LNCaP clone FGC (cell line): ENCODE data around the gene GSPT2.

Source experiments
- DNase-seq: peaks from one replicate; pipeline ENCODE4 v3.0.0-alpha.2; 2011; ENCODE audit warnings: low read depth
- H3K4me3 ChIP-seq: 2 replicates; pipeline ENCODE4 v1.5.1; 2011; ENCODE audit warnings: mild to moderate bottlenecking, low read depth, low read length, control low read depth
- CTCF ChIP-seq: IDR thresholded peaks from 2 replicates; pipeline ENCODE4 v1.5.1; 2012; ENCODE audit warnings: mild to moderate bottlenecking; ENCODE audit not compliant: control insufficient read depth, insufficient read depth; ENCODE audit errors: extremely low read depth

The GSPT2 gene

DNA sequence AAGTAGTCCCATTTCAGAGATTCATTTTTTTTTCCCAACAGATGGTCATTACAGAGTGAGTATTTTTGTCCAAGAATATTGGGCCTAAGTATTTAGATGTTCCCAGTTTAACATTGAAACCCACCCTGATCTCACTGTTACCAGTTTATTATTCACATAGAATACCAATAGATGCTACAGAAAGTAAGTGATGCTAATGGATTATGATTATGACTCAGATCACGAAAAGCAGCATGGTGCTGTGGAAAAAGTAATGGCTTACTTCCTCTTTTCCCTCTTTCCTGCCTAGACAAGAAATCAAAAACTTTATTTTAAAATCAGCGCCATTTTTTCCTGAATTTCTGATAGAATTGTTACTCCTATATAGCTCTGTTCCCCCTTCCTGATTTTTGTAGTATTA, 51.9 kb downstream of the GSPT2 start:
- no peak for TF ChIP-seq CTCF
- no peak overlapping the region for H3K4me3 ChIP-seq
- no peak for DNase-seq
